Natural killer cell (primary cell): ENCODE results near the gene MYLK. TPM values are rescaled to one million over a fixed set of nuclear protein-coding genes. Genes with fewer than 3 reads are reported as not detected.

Source experiments
- ATAC-seq, 3 donors: fragments of 150-1000 bp in 2 of 3; fragments of 200-7000 bp in 1 of 3; cut with Tn5 transposase; 1 replicate in 1 of 3; 2 replicates in 2 of 3; pipeline ENCODE4 v1.10.0; 2021; ENCODE audit warnings: mild to moderate bottlenecking in 2 of 3, moderate library complexity in 2 of 3
- DNase-seq, 2 donors: peaks; one replicate each; pipeline versions ENCODE4 v3.0.0 to v3.0.0-alpha.2; 2013 to 2021; ENCODE audit warnings: mixed read lengths in 1 of 2
- H3K27ac ChIP-seq: one replicate; pipeline ENCODE4 v1.5.1; 2013; ENCODE audit warnings: mild to moderate bottlenecking, low read length
- H3K27me3 ChIP-seq: one replicate; pipeline ENCODE4 v1.6.1; 2013; ENCODE audit warnings: low read length; ENCODE audit not compliant: control insufficient read depth, insufficient read depth
- H3K36me3 ChIP-seq: one replicate; pipeline ENCODE4 v1.6.1; 2013; ENCODE audit warnings: low read length; ENCODE audit not compliant: control insufficient read depth, insufficient read depth
- H3K4me1 ChIP-seq: one replicate; pipeline ENCODE4 v1.6.1; 2013; ENCODE audit warnings: low read length; ENCODE audit not compliant: control insufficient read depth, insufficient read depth
- H3K4me3 ChIP-seq: one replicate; pipeline ENCODE4 v1.5.1; 2013; ENCODE audit warnings: low read length
- H3K9me3 ChIP-seq: one replicate; pipeline ENCODE4 v1.6.1; 2013; ENCODE audit warnings: low read length; ENCODE audit not compliant: control insufficient read depth, insufficient read depth
- H3K27ac Mint-ChIP-seq, 2 donors: one replicate each; pipeline ENCODE4 v1.8.0; 2022; ENCODE audit warnings: mild to moderate bottlenecking in 2 of 2, mixed read lengths in 2 of 2, moderate library complexity in 1 of 2
- H3K27me3 Mint-ChIP-seq, 2 donors: one replicate each; pipeline ENCODE4 v1.8.0; 2022; ENCODE audit warnings: low read depth in 2 of 2, mixed read lengths in 2 of 2
- H3K36me3 Mint-ChIP-seq: one replicate; pipeline ENCODE4 v1.8.0; 2022; ENCODE audit warnings: mixed read lengths
- H3K4me1 Mint-ChIP-seq, 2 donors: one replicate each; pipeline ENCODE4 v1.8.0; 2022; ENCODE audit warnings: mixed read lengths in 2 of 2
- H3K4me3 Mint-ChIP-seq: one replicate; pipeline ENCODE4 v1.8.0; 2022; ENCODE audit warnings: mild to moderate bottlenecking, moderate library complexity, mixed read lengths
- H3K9me3 Mint-ChIP-seq, 2 donors: one replicate each; pipeline ENCODE4 v1.8.0; 2022; ENCODE audit warnings: mixed read lengths in 2 of 2
- WGBS: methylation state at CpG from one replicate; pipeline ENCODE4 v1.1.7; 2013; ENCODE audit warnings: missing lambda C conversion rate; ENCODE audit not compliant: insufficient coverage; 5-methylcytosine and 5-hydroxymethylcytosine counted together
- intact Hi-C: fragments of 100-400 bp; cut with micrococcal nuclease; formaldehyde crosslinking; loops from one replicate; pipeline ENCODE4 v1.14.2; 2022
- total RNA-seq, 4 donors: library from RNA; stranded (reverse); fragments of 120-200 nt in 1 of 4; gene quantifications; one replicate each; pipeline versions ENCODE4 v1.2.3 to v1.2.4, GENCODE V29; 2013 to 2022
- TF ChIP-seq, protein P1 (sequence below): fragments of 200-600 bp; IDR thresholded peaks from one replicate; pipeline ENCODE4 v1.8.0; 2022; ENCODE audit warnings: antibody characterized with exemption

The MYLK gene
- total RNA-seq, 3 donors from 2014 or later (not counting 1 experiment from before 2014, with no cell fraction given), result 0.39 to 5.4 (median 3.4) TPM

DNA sequence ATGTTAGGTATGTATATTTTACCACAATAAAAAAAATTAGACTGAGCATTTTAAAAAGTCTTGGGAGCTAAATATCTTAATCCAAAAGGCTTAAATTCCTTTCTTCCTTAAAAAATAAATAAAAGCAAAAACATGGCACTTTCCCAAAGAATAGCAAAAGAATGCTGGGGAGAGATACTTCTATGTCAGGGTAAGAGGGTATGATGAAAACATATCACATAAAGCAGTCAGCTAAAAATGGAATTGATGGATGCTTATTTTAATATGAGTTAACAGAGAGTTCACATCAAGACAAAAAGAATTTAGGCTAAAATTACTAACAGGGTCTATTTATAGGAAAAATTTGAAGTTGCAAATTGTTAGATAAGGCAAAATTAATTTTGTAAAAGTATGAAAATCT lies 141.0 kb downstream of the MYLK start:
- H3K27ac Mint-ChIP-seq, result no peak overlapping the region
- no peak overlapping the region for H3K4me3 Mint-ChIP-seq

DNA sequence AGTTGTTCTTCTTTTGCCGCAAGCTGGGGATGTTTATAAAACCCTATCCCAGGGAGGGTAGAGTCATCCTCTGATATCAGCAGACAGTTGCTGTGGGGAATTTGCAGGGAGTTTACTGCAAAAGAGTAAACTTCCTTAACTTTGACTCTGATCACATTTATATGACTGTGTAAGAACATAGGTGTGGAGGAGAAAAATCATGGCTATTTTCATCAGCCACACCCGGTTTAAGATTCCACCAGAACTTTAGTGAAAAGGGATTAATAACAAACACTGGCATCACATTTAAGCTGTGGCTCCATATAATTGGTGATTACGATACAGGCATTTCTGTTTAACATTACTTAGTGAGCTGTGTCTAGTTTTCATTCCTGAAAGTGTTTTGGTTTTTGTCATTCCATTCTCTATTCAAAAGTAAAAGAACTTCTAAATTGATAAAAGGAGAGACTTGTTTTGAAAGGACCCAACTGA lies 143.1 kb downstream of the MYLK start:
- H3K4me3 Mint-ChIP-seq, result no peak overlapping the region
- 100% methylated on average over 1 of the region's 3 CpGs for whole genome bisulfite sequencing

More for the DNA sequence above, 141.0 kb downstream of the MYLK start:
- ATAC-seq (no peak), DNase-seq (no peak)
- Mint-ChIP-seq H3K27me3 (peaks cover 0 to 6% of the 10 kb centered on the region in 2 donors), H3K36me3 (no peaks in the 10 kb centered on the region), H3K4me1 (no peaks in the 10 kb centered on the region), H3K9me3 (no peaks in the 10 kb centered on the region)
- Histone ChIP-seq H3K4me1 (no peaks in the 10 kb centered on the region), H3K9me3 (no peaks in the 10 kb centered on the region), H3K27me3 (no peaks in the 10 kb centered on the region), H3K36me3 (no peaks in the 10 kb centered on the region), H3K4me3 (no peak overlapping the region), H3K27ac (no peak overlapping the region)
- TF ChIP-seq, protein P1, sequence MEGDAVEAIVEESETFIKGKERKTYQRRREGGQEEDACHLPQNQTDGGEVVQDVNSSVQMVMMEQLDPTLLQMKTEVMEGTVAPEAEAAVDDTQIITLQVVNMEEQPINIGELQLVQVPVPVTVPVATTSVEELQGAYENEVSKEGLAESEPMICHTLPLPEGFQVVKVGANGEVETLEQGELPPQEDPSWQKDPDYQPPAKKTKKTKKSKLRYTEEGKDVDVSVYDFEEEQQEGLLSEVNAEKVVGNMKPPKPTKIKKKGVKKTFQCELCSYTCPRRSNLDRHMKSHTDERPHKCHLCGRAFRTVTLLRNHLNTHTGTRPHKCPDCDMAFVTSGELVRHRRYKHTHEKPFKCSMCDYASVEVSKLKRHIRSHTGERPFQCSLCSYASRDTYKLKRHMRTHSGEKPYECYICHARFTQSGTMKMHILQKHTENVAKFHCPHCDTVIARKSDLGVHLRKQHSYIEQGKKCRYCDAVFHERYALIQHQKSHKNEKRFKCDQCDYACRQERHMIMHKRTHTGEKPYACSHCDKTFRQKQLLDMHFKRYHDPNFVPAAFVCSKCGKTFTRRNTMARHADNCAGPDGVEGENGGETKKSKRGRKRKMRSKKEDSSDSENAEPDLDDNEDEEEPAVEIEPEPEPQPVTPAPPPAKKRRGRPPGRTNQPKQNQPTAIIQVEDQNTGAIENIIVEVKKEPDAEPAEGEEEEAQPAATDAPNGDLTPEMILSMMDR, result no peak
- intact Hi-C loops, result no loop called here

DNA sequence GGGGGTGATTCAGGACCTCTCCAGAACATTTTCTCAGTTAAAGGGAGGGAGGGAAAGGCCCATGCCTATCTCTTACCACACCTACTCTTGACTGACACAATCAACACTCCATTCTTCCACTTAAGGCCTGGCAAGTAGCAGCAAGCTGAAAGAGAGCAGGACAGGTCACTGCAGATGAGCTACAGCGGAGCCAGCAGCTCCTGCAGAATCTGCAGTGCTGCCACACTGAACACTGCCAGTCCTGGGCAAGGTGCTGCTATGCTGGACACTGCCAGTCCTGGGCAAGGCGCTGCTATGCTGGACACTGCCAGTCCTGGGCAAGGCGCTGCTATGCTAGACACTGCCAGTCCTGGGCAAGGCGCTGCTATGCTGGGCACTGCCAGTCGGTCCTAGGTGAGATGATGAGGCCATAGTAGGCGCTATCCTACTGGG lies 143.7 kb downstream of the MYLK start:
- no peak overlapping the region for H3K27ac Mint-ChIP-seq
- H3K27me3 Mint-ChIP-seq, result peaks cover 0 to 6% of the 10 kb centered on the region in 2 donors
- intact Hi-C loops, result no loop called here
- Histone ChIP-seq H3K9me3 (no peaks in the 10 kb centered on the region), H3K36me3 (no peaks in the 10 kb centered on the region), H3K4me3 (no peak overlapping the region), H3K27ac (no peak overlapping the region), H3K27me3 (no peaks in the 10 kb centered on the region), H3K4me1 (no peaks in the 10 kb centered on the region)
- H3K4me1 Mint-ChIP-seq, result no peaks in the 10 kb centered on the region
- ATAC-seq, result no peak
- WGBS, result 92% methylated on average over 6 of the region's 6 CpGs
- no peak for DNase-seq
- no peaks in the 10 kb centered on the region for H3K9me3 Mint-ChIP-seq
- no peaks in the 10 kb centered on the region for H3K36me3 Mint-ChIP-seq
- TF ChIP-seq, protein P1, result no peak
- no peak overlapping the region for H3K4me3 Mint-ChIP-seq

More for the DNA sequence above, 143.1 kb downstream of the MYLK start:
- TF ChIP-seq, protein P1, result no peak
- DNase-seq (no peak), ATAC-seq (no peak)
- Mint-ChIP-seq H3K27ac (no peak overlapping the region), H3K27me3 (peaks cover 0 to 6% of the 10 kb centered on the region in 2 donors), H3K36me3 (no peaks in the 10 kb centered on the region), H3K4me1 (no peaks in the 10 kb centered on the region), H3K9me3 (no peaks in the 10 kb centered on the region)
- H3K27me3 ChIP-seq, result no peaks in the 10 kb centered on the region
- no peaks in the 10 kb centered on the region for H3K4me1 ChIP-seq
- no peaks in the 10 kb centered on the region for H3K9me3 ChIP-seq
- intact Hi-C loops, result no loop called here
- H3K27ac ChIP-seq, result no peak overlapping the region
- no peak overlapping the region for H3K4me3 ChIP-seq
- H3K36me3 ChIP-seq, result no peaks in the 10 kb centered on the region

DNA sequence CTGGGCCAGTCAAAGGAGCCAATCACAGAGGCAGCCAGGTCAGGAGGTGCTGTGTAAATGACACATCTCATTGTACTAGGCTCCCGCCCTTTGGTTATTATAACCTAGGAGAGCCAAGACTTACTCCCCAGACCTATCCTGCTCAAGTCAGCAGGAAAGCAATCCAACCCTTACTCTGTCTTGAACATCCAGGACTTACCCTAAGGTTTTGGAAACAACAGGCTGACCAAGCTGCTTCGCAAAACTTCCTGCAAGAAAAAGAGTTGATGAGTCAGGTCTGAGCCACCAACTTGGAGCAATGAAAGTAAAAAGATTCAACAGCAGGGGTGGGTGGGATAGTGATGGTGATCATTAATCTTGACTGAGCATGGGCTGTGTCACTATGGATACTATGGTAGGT lies 144.4 kb downstream of the MYLK start:
- DNase-seq (no peak), ATAC-seq (no peak)
- Histone ChIP-seq H3K9me3 (no peaks in the 10 kb centered on the region), H3K27me3 (no peaks in the 10 kb centered on the region), H3K36me3 (no peaks in the 10 kb centered on the region), H3K4me3 (no peak overlapping the region), H3K4me1 (no peaks in the 10 kb centered on the region), H3K27ac (no peak overlapping the region)
- peaks cover 3 to 6% of the 10 kb centered on the region in 2 donors for H3K27me3 Mint-ChIP-seq
- 88% methylated on average over 2 of the region's 2 CpGs for WGBS
- no peak overlapping the region for H3K4me3 Mint-ChIP-seq
- no peaks in the 10 kb centered on the region for H3K9me3 Mint-ChIP-seq
- no peak overlapping the region for H3K27ac Mint-ChIP-seq
- H3K4me1 Mint-ChIP-seq, result no peaks in the 10 kb centered on the region
- H3K36me3 Mint-ChIP-seq, result no peaks in the 10 kb centered on the region
- intact Hi-C loops, result no loop called here
- TF ChIP-seq, protein P1, result no peak
